ENCODE measurements around the gene SRMS. TPM values are rescaled to one million over a fixed set of nuclear protein-coding genes. Genes with fewer than 3 reads are reported as not detected.
A peak's percentile ranks its signal among the peaks of the same experiment; 100 is the strongest.

The SRMS gene
- total and polyA plus RNA-seq, 5 donors from 2014 or later: not detected

GRCh38 chr20:63495741-63496595 is 51.6 kb downstream of the SRMS start:
- no peaks in the 10 kb centered on the region for H3K27me3 ChIP-seq (ENCODE audit: control insufficient read depth, insufficient read depth, low read length)
- no peak overlapping the region for H3K27ac Mint-ChIP-seq
- no peak overlapping the region for H3K4me3 ChIP-seq (ENCODE audit: low read depth, low read length)

GRCh38 chr20:63495167-63495720 is 52.3 kb downstream of the SRMS start:
- Histone ChIP-seq H3K36me3 (ENCODE audit: control insufficient read depth, insufficient read depth, low read length) (no peaks in the 10 kb centered on the region), H3K9me3 (ENCODE audit: control insufficient read depth in 2 of 2, low read length in 2 of 2) (no peaks in the 10 kb centered on the region), H3K27me3 (ENCODE audit: control insufficient read depth, insufficient read depth, low read length) (no peaks in the 10 kb centered on the region), H3K4me1 (ENCODE audit: control insufficient read depth, insufficient read depth, low read length, poor library complexity, severe bottlenecking) (peaks cover 22% of the 10 kb centered on the region), H3K4me3 (ENCODE audit: low read depth, low read length) (no peak overlapping the region), H3K27ac (ENCODE audit: insufficient read depth, low read length, poor library complexity, severe bottlenecking) (no peak overlapping the region)
- Mint-ChIP-seq H3K27ac (no peak overlapping the region), H3K9me3 (peaks cover 0 to 2% (median 0%) of the 10 kb centered on the region in 7 donors), H3K36me3 (no peaks in the 10 kb centered on the region), H3K4me3 (no peak overlapping the region), H3K27me3 (peaks cover 5% of the 10 kb centered on the region), H3K4me1 (peaks cover 0 to 8% (median 1%) of the 10 kb centered on the region in 4 donors)
- ATAC-seq (ENCODE audit: low read depth in 2 of 2) (no peak), DNase-seq (no peak)

More at GRCh38 chr20:63495741-63496595, 51.6 kb downstream of the SRMS start:
- Histone ChIP-seq H3K9me3 (ENCODE audit: control insufficient read depth in 2 of 2, low read length in 2 of 2) (no peaks in the 10 kb centered on the region), H3K4me1 (ENCODE audit: control insufficient read depth, insufficient read depth, low read length, poor library complexity, severe bottlenecking) (peaks cover 22% of the 10 kb centered on the region), H3K36me3 (ENCODE audit: control insufficient read depth, insufficient read depth, low read length) (no peaks in the 10 kb centered on the region), H3K27ac (ENCODE audit: insufficient read depth, low read length, poor library complexity, severe bottlenecking) (no peak overlapping the region)
- Mint-ChIP-seq H3K4me3 (peak overlapping the region; percentile 43 to 72 (median 64)), H3K9me3 (peaks cover 0 to 2% (median 0%) of the 10 kb centered on the region in 7 donors), H3K4me1 (peaks cover 0 to 8% (median 1%) of the 10 kb centered on the region in 4 donors), H3K36me3 (no peaks in the 10 kb centered on the region), H3K27me3 (peaks cover 5% of the 10 kb centered on the region)
- peak; percentile 61 to 68 (median 68) for DNase-seq
- peak; percentile 50 to 55 for ATAC-seq (ENCODE audit: low read depth in 2 of 2)

- no peak overlapping the region for H3K4me3 ChIP-seq (ENCODE audit: low read depth, low read length)
- H3K36me3 ChIP-seq (ENCODE audit: control insufficient read depth, insufficient read depth, low read length): no peaks in the 10 kb centered on the region
- H3K36me3 Mint-ChIP-seq: no peaks in the 10 kb centered on the region
- no peak for ATAC-seq (ENCODE audit: low read depth in 2 of 2)
- H3K27ac ChIP-seq (ENCODE audit: insufficient read depth, low read length, poor library complexity, severe bottlenecking): no peak overlapping the region
- DNase-seq: no peak
- H3K9me3 ChIP-seq (ENCODE audit: control insufficient read depth in 2 of 2, low read length in 2 of 2): no peaks in the 10 kb centered on the region
- no peak overlapping the region for H3K27ac Mint-ChIP-seq
- no peak overlapping the region for H3K4me3 Mint-ChIP-seq
- peaks cover 0 to 2% (median 0%) of the 10 kb centered on the region in 7 donors for H3K9me3 Mint-ChIP-seq
- peaks cover 7% of the 10 kb centered on the region for H3K27me3 Mint-ChIP-seq
- peaks cover 21% of the 10 kb centered on the region for H3K4me1 ChIP-seq (ENCODE audit: control insufficient read depth, insufficient read depth, low read length, poor library complexity, severe bottlenecking)
- no peaks in the 10 kb centered on the region for H3K27me3 ChIP-seq (ENCODE audit: control insufficient read depth, insufficient read depth, low read length)
- peaks cover 0 to 8% (median 1%) of the 10 kb centered on the region in 4 donors for H3K4me1 Mint-ChIP-seq
These were observed 53.0 kb downstream of the SRMS start for GRCh38 chr20:63494420-63495166.

GRCh38 chr20:63494084-63494419 is 53.5 kb downstream of the SRMS start:
- Histone ChIP-seq H3K27me3 (ENCODE audit: control insufficient read depth, insufficient read depth, low read length) (no peaks in the 10 kb centered on the region), H3K4me1 (ENCODE audit: control insufficient read depth, insufficient read depth, low read length, poor library complexity, severe bottlenecking) (peaks cover 18% of the 10 kb centered on the region), H3K27ac (ENCODE audit: insufficient read depth, low read length, poor library complexity, severe bottlenecking) (no peak overlapping the region), H3K4me3 (ENCODE audit: low read depth, low read length) (no peak overlapping the region), H3K36me3 (ENCODE audit: control insufficient read depth, insufficient read depth, low read length) (no peaks in the 10 kb centered on the region), H3K9me3 (ENCODE audit: control insufficient read depth in 2 of 2, low read length in 2 of 2) (no peaks in the 10 kb centered on the region)
- Mint-ChIP-seq H3K27me3 (peaks cover 12% of the 10 kb centered on the region), H3K27ac (no peak overlapping the region), H3K36me3 (no peaks in the 10 kb centered on the region), H3K4me1 (peaks cover 0 to 8% (median 1%) of the 10 kb centered on the region in 4 donors), H3K4me3 (no peak overlapping the region), H3K9me3 (peaks cover 0 to 2% (median 0%) of the 10 kb centered on the region in 7 donors)
- ATAC-seq (ENCODE audit: low read depth in 2 of 2): no peak
- DNase-seq: no peak

- H3K27ac Mint-ChIP-seq: no peak overlapping the region
These were observed 54.0 kb downstream of the SRMS start for GRCh38 chr20:63493563-63494020.

GRCh38 chr20:63492982-63493381 is 54.6 kb downstream of the SRMS start:
- Histone ChIP-seq H3K9me3 (ENCODE audit: control insufficient read depth in 2 of 2, low read length in 2 of 2) (no peaks in the 10 kb centered on the region), H3K36me3 (ENCODE audit: control insufficient read depth, insufficient read depth, low read length) (no peaks in the 10 kb centered on the region), H3K4me3 (ENCODE audit: low read depth, low read length) (no peak overlapping the region), H3K27ac (ENCODE audit: insufficient read depth, low read length, poor library complexity, severe bottlenecking) (no peak overlapping the region), H3K27me3 (ENCODE audit: control insufficient read depth, insufficient read depth, low read length) (no peaks in the 10 kb centered on the region), H3K4me1 (ENCODE audit: control insufficient read depth, insufficient read depth, low read length, poor library complexity, severe bottlenecking) (peaks cover 11% of the 10 kb centered on the region)
- ATAC-seq (ENCODE audit: low read depth in 2 of 2) (no peak), DNase-seq (no peak)
- Mint-ChIP-seq H3K36me3 (no peaks in the 10 kb centered on the region), H3K9me3 (peaks cover 0 to 2% (median 0%) of the 10 kb centered on the region in 7 donors), H3K4me3 (no peak overlapping the region), H3K27me3 (peaks cover 12% of the 10 kb centered on the region), H3K27ac (no peak overlapping the region), H3K4me1 (peaks cover 0 to 8% (median 1%) of the 10 kb centered on the region in 4 donors)

More at GRCh38 chr20:63493563-63494020, 54.0 kb downstream of the SRMS start:
- Mint-ChIP-seq H3K36me3 (no peaks in the 10 kb centered on the region), H3K4me3 (no peak overlapping the region), H3K4me1 (peaks cover 0 to 8% (median 1%) of the 10 kb centered on the region in 4 donors), H3K9me3 (peaks cover 0 to 2% (median 0%) of the 10 kb centered on the region in 7 donors), H3K27me3 (peaks cover 12% of the 10 kb centered on the region)
- no peak for DNase-seq
- H3K9me3 ChIP-seq (ENCODE audit: control insufficient read depth in 2 of 2, low read length in 2 of 2): no peaks in the 10 kb centered on the region
- no peaks in the 10 kb centered on the region for H3K36me3 ChIP-seq (ENCODE audit: control insufficient read depth, insufficient read depth, low read length)
- H3K27me3 ChIP-seq (ENCODE audit: control insufficient read depth, insufficient read depth, low read length): no peaks in the 10 kb centered on the region
- no peak for ATAC-seq (ENCODE audit: low read depth in 2 of 2)
- H3K4me3 ChIP-seq (ENCODE audit: low read depth, low read length): no peak overlapping the region
- H3K4me1 ChIP-seq (ENCODE audit: control insufficient read depth, insufficient read depth, low read length, poor library complexity, severe bottlenecking): peaks cover 17% of the 10 kb centered on the region
- H3K27ac ChIP-seq (ENCODE audit: insufficient read depth, low read length, poor library complexity, severe bottlenecking): no peak overlapping the region

GRCh38 chr20:63492518-63492917 is 55.0 kb downstream of the SRMS start:
- Mint-ChIP-seq H3K36me3 (no peaks in the 10 kb centered on the region), H3K27ac (no peak overlapping the region), H3K4me1 (peaks cover 0 to 8% (median 1%) of the 10 kb centered on the region in 4 donors), H3K27me3 (peaks cover 12% of the 10 kb centered on the region), H3K4me3 (peak overlapping the region in 1 of 4 donors; percentile 11), H3K9me3 (peaks cover 0 to 2% (median 0%) of the 10 kb centered on the region in 7 donors)
- DNase-seq: no peak
- ATAC-seq (ENCODE audit: low read depth in 2 of 2): no peak
- H3K9me3 ChIP-seq (ENCODE audit: control insufficient read depth in 2 of 2, low read length in 2 of 2): no peaks in the 10 kb centered on the region
- H3K27me3 ChIP-seq (ENCODE audit: control insufficient read depth, insufficient read depth, low read length): no peaks in the 10 kb centered on the region
- no peaks in the 10 kb centered on the region for H3K36me3 ChIP-seq (ENCODE audit: control insufficient read depth, insufficient read depth, low read length)
- no peak overlapping the region for H3K4me3 ChIP-seq (ENCODE audit: low read depth, low read length)
- peaks cover 8% of the 10 kb centered on the region for H3K4me1 ChIP-seq (ENCODE audit: control insufficient read depth, insufficient read depth, low read length, poor library complexity, severe bottlenecking)
- no peak overlapping the region for H3K27ac ChIP-seq (ENCODE audit: insufficient read depth, low read length, poor library complexity, severe bottlenecking)
